ENCODE results near the gene SLC4A2. TPM values are rescaled to one million over a fixed set of nuclear protein-coding genes. Genes with fewer than 3 reads are reported as not detected.
A peak's percentile ranks its signal among the peaks of the same experiment; 100 is the strongest.

Gene SLC4A2
- total RNA-seq, result 100 to 1,000 TPM; 265 to 284 TPM
- 88.2 TPM for polyA plus RNA-seq (2013, experiment 1 of 2)
- polyA plus RNA-seq (2013, experiment 2 of 2), result 83.1 TPM
- long read RNA-seq, experiment 1, full-length matches to known transcripts, result 6 of 49 reads
- long read RNA-seq, experiment 1, partial matches to known transcripts, result 35 of 49 reads
- long read RNA-seq, experiment 1, other reads (novel, unspliced or antisense), result 8 of 49 reads
- long read RNA-seq, experiment 2, full-length matches to known transcripts, result 165 of 274 reads
- long read RNA-seq, experiment 2, partial matches to known transcripts, result 55 of 274 reads
- long read RNA-seq, experiment 2, other reads (novel, unspliced or antisense), result 54 of 274 reads
- long read RNA-seq, experiment 3, full-length matches to known transcripts, result 123 of 210 reads
- long read RNA-seq, experiment 3, partial matches to known transcripts, result 58 of 210 reads
- long read RNA-seq, experiment 3, other reads (novel, unspliced or antisense), result 29 of 210 reads
- long read RNA-seq, experiment 4, partial matches to known transcripts, result 2 of 3 reads
- long read RNA-seq, experiment 4, other reads (novel, unspliced or antisense), result 1 of 3 reads

GRCh38 chr7:151059367-151060112 lies at the start of gene SLC4A2:
Gene SLC4A2, plus strand, starts transcription at chr7:151059589. Its CDS starts 2,399 bp downstream, at chr7:151061988.
- Mint-ChIP-seq H3K27ac (peak within 1 kb of the TSS; percentile 95), H3K4me1 (peaks cover 40% of the 10 kb centered on the region), H3K27me3 (ENCODE audit: insufficient read depth) (peaks cover 15% of the 10 kb centered on the region), H3K9me3 (no peaks in the 10 kb centered on the region), H3K4me3 (peak within 1 kb of the TSS; percentile 84), H3K36me3 (ENCODE audit: low read depth) (peaks cover 5% of the 10 kb centered on the region)
- Histone ChIP-seq H3K36me3 (ENCODE audit: control insufficient read depth, insufficient read depth, low read length) (peaks cover 2% of the 10 kb centered on the region), H3K4me3 (ENCODE audit: low read length) (peak within 1 kb of the TSS; percentile 94), H3K27ac (ENCODE audit: low read depth, low read length) (peak within 1 kb of the TSS; percentile 90), H3K4me1 (ENCODE audit: control insufficient read depth, insufficient read depth, low read length) (peaks cover 18% of the 10 kb centered on the region), H3K9me3 (ENCODE audit: control insufficient read depth, low read length) (no peaks in the 10 kb centered on the region), H3K9ac (ENCODE audit: extremely low read depth, low read length, poor library complexity, severe bottlenecking) (peak within 1 kb of the TSS; percentile 67), H3K27me3 (ENCODE audit: control insufficient read depth, insufficient read depth, low read length, poor library complexity, severe bottlenecking) (peaks cover 12% of the 10 kb centered on the region)
- 0 to 4% methylated on average over 5 to 75 of the region's 75 CpGs for WGBS, 2 experiments (ENCODE audit: insufficient coverage in 1 of 2, insufficient read length in 1 of 2)
- peak; percentile 80 for TF ChIP-seq CTCF (conservative IDR thresholded peaks at IDR 0.05)
- peak; percentile 86 for DNase-seq

- Histone ChIP-seq H3K9me3 (ENCODE audit: control insufficient read depth, low read length) (no peaks in the 10 kb centered on the region), H3K4me1 (ENCODE audit: control insufficient read depth, insufficient read depth, low read length) (peaks cover 9% of the 10 kb centered on the region), H3K4me3 (ENCODE audit: low read length) (no peak overlapping the region), H3K27ac (ENCODE audit: low read depth, low read length) (no peak overlapping the region), H3K9ac (ENCODE audit: extremely low read depth, low read length, poor library complexity, severe bottlenecking) (no peak overlapping the region), H3K27me3 (ENCODE audit: control insufficient read depth, insufficient read depth, low read length, poor library complexity, severe bottlenecking) (no peaks in the 10 kb centered on the region), H3K36me3 (ENCODE audit: control insufficient read depth, insufficient read depth, low read length) (no peaks in the 10 kb centered on the region)
- TF ChIP-seq CTCF (conservative IDR thresholded peaks at IDR 0.05), result no peak
- 66% methylated on average over 7 of the region's 7 CpGs; no CpG with 5 or more reads in 1 of the 2 experiments for WGBS, 2 experiments (ENCODE audit: insufficient coverage in 1 of 2, insufficient read length in 1 of 2)
- H3K36me3 Mint-ChIP-seq (ENCODE audit: low read depth), result no peaks in the 10 kb centered on the region
- no peak for DNase-seq
- no peak overlapping the region for H3K4me3 Mint-ChIP-seq
- no peaks in the 10 kb centered on the region for H3K9me3 Mint-ChIP-seq
- peaks cover 21% of the 10 kb centered on the region for H3K4me1 Mint-ChIP-seq
- H3K27me3 Mint-ChIP-seq (ENCODE audit: insufficient read depth), result peaks cover 37% of the 10 kb centered on the region
- H3K27ac Mint-ChIP-seq, result no peak overlapping the region
Observed at GRCh38 chr7:151010037-151010306, 49.4 kb upstream of the SLC4A2 start.

GRCh38 chr7:151010307-151011096 lies 48.9 kb upstream of the SLC4A2 start:
- no peak overlapping the region for H3K9ac ChIP-seq (ENCODE audit: extremely low read depth, low read length, poor library complexity, severe bottlenecking)
- Mint-ChIP-seq H3K4me1 (peaks cover 21% of the 10 kb centered on the region), H3K27ac (no peak overlapping the region), H3K36me3 (ENCODE audit: low read depth) (no peaks in the 10 kb centered on the region), H3K27me3 (ENCODE audit: insufficient read depth) (peaks cover 42% of the 10 kb centered on the region), H3K9me3 (no peaks in the 10 kb centered on the region), H3K4me3 (no peak overlapping the region)
- peak; percentile 78 for DNase-seq
- H3K9me3 ChIP-seq (ENCODE audit: control insufficient read depth, low read length), result no peaks in the 10 kb centered on the region
- WGBS, 2 experiments (ENCODE audit: insufficient coverage in 1 of 2, insufficient read length in 1 of 2), result 0 to 59% methylated on average over 1 to 18 of the region's 18 CpGs
- no peak overlapping the region for H3K4me3 ChIP-seq (ENCODE audit: low read length)
- no peak for TF ChIP-seq CTCF (conservative IDR thresholded peaks at IDR 0.05)
- no peaks in the 10 kb centered on the region for H3K36me3 ChIP-seq (ENCODE audit: control insufficient read depth, insufficient read depth, low read length)
- H3K27me3 ChIP-seq (ENCODE audit: control insufficient read depth, insufficient read depth, low read length, poor library complexity, severe bottlenecking), result no peaks in the 10 kb centered on the region
- no peak overlapping the region for H3K27ac ChIP-seq (ENCODE audit: low read depth, low read length)
- H3K4me1 ChIP-seq (ENCODE audit: control insufficient read depth, insufficient read depth, low read length), result peaks cover 9% of the 10 kb centered on the region
